H1 (cell line): ENCODE results near the gene MSL1. TPM values are rescaled to one million over a fixed set of nuclear protein-coding genes. Genes with fewer than 3 reads are reported as not detected.

ENCODE experiments used
- ATF2 ChIP-seq: IDR thresholded peaks from 2 replicates; pipeline ENCODE4 v1.6.1; 2012; ENCODE audit warnings: low read length, inconsistent platforms
- CBX5 ChIP-seq: fragments of 300-800, 300-1000 bp; sonication (generic); IDR thresholded peaks from 2 replicates; pipeline ENCODE4 v1.7.1; 2016; ENCODE audit warnings: antibody characterized with exemption, low read length, low read depth
- FOSL1 ChIP-seq: IDR thresholded peaks from 2 replicates; pipeline ENCODE4 v1.6.1; 2011; ENCODE audit warnings: mild to moderate bottlenecking, low read depth, low read length, moderate library complexity; ENCODE audit not compliant: insufficient read depth
- NRF1 ChIP-seq: IDR thresholded peaks from 2 replicates; pipeline ENCODE4 v1.6.1; 2011; ENCODE audit warnings: mild to moderate bottlenecking, low read depth, low read length, improper control_type of control experiment
- RFX5 ChIP-seq: IDR thresholded peaks from 2 replicates; pipeline ENCODE4 v1.6.1; 2011; ENCODE audit warnings: low read depth, low read length, improper control_type of control experiment, borderline replicate concordance
- polyA plus RNA-seq, 7 experiments: library from polyadenylated mRNA; depleted of rRNA in 3 of 7; stranded (reverse) in 5 of 7; unstranded in 2 of 7; fragments of >200 nt in 5 of 7; fragments of 200-250 nt in 2 of 7; gene quantifications; 1 replicate in 5 of 7; 2 replicates in 1 of 7; 4 replicates in 1 of 7; pipeline versions ENCODE4 v1.2.1 to v1.2.3, GENCODE V29; 2011 to 2013; ENCODE audit warnings: missing spikeins in 2 of 7, mixed read lengths in 2 of 7
- total RNA-seq: library from RNA; stranded (reverse); fragmentation: NEBNext Ultra II Directional; extraction: Animal tissue kit (Norgen Biotek cat#: 25700); gene quantifications from 2 replicates; pipeline ENCODE4 v1.2.1, GENCODE V29; 2021

The MSL1 gene
- total and polyA plus RNA-seq, 2 of the 8 experiments (the other 6 are each of a cell fraction or from before 2014, with no cell fraction given), result 24.1 to 66.5 TPM

GRCh38 chr17:40121181-40122135 is at the start of gene MSL1 (continued):
- TF ChIP-seq NRF1 (peak; percentile 56), FOSL1 (no peak), ATF2 (no peak), RFX5 (no peak), CBX5 (no peak)
